NCI-H1930 (cell line): ENCODE measurements around the gene SMARCB1.

ENCODE experiments used
- DNase-seq, 2 experiments: peaks; one replicate each; lab custom pipeline; 2025; lab: John Stamatoyannopoulos, UW

Gene SMARCB1

DNA sequence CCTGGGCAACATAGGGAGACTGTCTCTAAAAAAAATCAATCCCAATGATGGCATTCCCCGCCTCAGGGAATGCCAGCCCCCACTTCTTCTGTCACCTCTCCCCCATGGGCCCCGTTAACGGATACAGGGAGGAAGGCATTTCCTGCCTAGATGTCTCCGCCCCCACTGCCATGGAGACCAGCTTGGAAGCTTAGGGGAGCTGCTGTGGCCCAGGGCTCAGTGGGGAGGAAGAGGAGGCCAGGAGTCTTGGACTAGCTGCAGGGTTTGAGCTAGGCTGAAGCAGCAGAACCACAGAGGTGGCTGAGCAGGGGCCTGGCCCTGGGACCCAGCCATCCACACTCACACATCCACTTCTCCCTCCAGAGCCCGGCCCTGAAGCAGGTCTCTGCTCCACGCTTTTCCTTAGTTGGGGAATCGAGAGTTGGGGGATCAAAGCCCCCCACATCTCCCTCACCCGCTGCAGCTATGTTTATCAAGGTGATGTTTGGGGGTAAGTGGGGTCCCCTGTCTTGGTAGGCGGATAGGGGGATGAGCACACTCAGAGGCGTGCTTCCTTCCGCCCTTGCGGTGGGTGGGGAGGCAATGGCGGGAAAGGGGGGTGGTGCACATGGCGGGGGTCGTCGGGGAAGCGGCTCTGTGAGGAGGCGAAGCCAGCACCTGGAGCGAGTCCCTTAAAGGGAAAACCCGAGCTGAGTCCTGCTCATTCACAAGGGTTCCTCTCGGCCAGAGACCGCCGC lies 23.8 kb upstream of the SMARCB1 start, which contains the start of gene C22orf15:
C22orf15 (plus strand) TSS at position 149 of the 737 bp plus-strand sequence; CDS start at position 466, 317 bp downstream.
- DNase-seq = no peak

DNA sequence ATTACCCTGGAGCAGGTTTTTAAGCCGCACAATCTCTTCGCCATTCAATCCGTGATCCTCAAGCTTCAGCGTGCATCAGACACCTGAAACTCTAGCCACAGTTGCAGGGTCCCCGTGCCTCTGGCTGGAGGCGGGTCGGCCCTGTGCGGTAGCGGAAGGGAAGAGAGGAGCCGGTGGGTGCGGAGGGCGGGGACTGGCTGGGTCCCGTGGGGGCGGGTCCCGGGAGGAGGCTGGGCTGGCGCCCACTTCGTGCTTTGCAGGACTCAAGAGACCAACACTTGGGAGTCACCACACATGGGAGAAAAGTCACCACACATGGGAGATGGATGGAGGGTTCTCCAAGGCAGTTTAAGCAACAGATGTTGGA lies 23.2 kb upstream of the SMARCB1 start:
- no peak for DNase-seq

DNA sequence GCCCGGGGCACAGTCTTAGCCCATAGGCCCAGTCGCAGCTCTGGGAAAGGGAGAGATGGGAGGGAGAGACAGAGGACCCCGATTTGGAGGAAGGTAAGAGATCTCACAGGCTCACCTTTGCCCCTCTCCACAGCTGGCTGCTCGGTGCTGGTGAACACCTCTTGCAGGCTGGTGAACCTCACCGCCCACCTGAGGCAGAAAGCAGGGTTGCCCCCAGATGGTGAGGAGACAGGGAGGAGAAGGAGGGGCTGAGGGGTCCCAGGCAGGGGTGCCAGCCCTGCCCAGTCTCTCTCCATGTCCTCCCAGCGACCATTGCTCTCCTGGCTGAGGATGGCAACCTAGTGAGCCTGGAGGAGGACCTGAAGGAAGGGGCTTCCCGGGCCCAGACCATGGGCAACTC lies 22.8 kb upstream of the SMARCB1 start:
- no peak for DNase-seq

GRCh38 chr22:23764899-23765881 lies 21.6 kb upstream of the SMARCB1 start:
- peak in 1 of 2 experiments; percentile 67 for DNase-seq

DNA sequence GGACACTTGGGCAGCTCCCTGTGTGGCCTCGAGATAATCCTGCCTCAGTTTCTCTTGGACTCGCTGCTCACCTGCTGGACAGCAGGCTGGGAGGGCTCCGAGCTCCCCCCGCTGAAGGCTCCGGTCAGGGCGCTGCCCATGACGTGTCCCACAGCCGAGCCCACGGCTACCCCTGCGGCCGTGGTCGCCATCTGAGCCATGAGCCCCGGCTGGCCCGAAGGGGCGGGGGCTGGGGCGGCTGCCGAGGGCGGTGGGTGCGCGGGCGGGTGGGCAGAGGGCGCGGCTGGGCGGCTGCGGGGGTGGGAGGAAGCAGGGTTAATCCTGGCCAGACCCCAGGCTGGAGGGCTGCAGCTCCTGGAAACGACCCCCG lies 19.5 kb upstream of the SMARCB1 start:
- no peak for DNase-seq

- DNase-seq = peak; percentile 71 to 83
Observed at GRCh38 chr22:23767673-23768548, 18.9 kb upstream of the SMARCB1 start, which contains the start of gene CHCHD10. CHCHD10 (minus strand) TSS chr22:23767972; CDS start chr22:23767874, 98 bp downstream.

DNA sequence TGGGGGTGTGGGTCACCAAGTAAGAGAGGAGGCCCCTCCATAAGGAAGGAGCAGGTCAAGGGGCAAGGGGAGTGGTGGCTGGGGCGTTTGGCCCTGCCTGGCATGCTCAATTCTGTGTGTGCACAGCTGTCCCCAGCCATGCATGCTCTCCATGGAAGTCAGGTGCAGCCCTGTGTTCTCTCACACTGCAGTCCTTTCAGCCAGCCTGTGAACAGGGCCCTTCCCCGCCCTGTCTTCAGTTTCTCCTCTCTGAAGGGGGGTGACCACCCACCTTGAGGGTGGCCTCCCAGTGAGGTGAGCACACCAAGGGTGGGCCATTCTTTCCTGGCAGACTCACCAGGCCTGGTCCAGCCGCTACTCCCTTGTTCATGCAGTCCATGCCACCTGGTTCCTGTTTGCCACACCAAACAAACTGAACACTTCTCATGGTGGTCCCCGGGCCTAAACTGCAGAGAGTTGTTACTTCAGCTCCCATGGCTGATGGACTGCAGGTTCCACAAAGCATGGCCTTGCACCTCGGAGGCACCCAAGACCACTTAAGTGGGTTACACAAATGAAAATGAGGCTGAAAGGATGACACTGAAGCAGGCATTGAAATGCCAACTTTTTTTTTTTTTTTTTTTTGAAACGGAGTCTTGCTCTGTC lies 17.3 kb upstream of the SMARCB1 start:
- no peak for DNase-seq

DNA sequence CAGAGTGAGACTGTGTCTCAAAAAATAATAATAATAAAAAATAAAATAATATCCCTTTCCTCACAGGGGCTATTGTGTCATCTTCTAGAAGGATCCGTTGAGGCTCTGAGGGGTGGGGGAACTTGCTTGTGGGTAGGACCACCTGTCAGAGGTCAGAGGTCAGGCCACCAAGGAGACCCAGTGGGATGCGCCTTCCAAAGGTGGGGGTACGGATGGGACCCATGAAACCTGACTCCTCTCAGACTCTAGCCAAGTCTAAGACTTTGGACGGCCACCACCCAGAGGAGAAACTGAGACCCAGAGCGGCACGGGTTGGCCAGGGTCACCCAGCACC lies 14.5 kb upstream of the SMARCB1 start:
- no peak for DNase-seq

- peak; percentile 46 to 54 for DNase-seq
Observed at GRCh38 chr22:23772649-23773473, 13.9 kb upstream of the SMARCB1 start, which contains the start of gene MMP11. MMP11 (plus strand) TSS chr22:23772849; CDS start chr22:23772871, 22 bp downstream.

GRCh38 chr22:23773483-23774113 lies 13.2 kb upstream of the SMARCB1 start:
- DNase-seq = no peak

- no peak for DNase-seq
Observed at GRCh38 chr22:23774114-23774921, 12.4 kb upstream of the SMARCB1 start.

- no peak for DNase-seq
Observed at GRCh38 chr22:23774922-23775436, 11.8 kb upstream of the SMARCB1 start.

- no peak for DNase-seq
Observed at GRCh38 chr22:23775779-23776375, 10.9 kb upstream of the SMARCB1 start.

DNA sequence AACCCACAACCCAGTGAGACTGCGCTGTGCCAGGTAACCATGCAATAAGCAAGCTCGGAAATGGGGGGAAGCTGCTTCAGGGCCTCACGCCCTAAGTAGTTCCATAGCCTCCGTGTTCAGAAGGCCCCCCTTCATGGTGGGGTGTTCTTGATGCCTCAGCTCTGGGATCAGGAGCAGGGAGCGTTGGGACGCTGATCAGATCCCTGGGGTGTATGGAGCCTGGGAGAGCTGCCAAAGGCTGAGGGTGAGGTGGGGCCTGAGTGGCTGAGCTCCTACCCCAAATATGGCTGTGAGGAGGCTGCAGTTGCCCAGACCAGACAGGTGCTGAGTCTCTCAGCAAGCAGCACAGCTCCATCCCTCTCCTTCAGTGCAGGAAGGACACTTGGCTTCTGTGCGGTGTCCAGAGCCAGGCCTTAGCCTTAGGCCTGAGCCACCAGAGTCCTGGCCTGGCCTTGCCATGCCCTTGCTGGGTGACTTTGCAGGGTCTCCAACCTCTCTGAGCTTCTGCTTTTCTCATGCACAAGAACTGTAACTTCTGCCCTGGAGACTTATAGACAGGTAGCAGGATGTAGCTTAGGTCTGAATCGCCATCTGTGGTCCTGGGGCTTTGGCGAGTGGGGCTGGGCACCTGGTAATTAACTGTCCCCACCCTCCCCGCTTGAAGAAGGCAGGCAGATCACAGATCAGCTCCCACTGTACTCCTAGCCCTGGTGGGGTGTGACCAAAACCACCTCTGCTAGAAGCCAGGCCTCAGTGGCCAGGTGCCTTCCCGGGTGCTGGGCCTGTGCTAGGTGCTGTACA lies 8.8 kb upstream of the SMARCB1 start:
- no peak for DNase-seq

GRCh38 chr22:23778577-23778900 lies 8.2 kb upstream of the SMARCB1 start:
- no peak for DNase-seq

DNA sequence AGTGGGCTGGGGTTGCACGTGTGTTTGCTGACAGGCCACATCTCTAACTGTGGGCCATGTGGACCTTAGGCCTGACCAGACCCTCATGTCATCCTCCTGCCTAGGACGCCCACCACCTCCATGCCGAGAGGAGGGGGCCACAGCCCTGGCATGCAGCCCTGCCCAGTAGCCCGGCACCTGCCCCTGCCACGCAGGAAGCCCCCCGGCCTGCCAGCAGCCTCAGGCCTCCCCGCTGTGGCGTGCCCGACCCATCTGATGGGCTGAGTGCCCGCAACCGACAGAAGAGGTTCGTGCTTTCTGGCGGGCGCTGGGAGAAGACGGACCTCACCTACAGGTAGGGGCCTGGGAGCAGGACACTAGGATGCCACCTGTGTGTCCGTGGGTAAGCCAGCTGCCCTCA lies 7.7 kb upstream of the SMARCB1 start:
- DNase-seq = no peak

- no peak for DNase-seq
Observed at GRCh38 chr22:23779731-23780130, 7.0 kb upstream of the SMARCB1 start.
